NCI-H2196 treated with DMSO at 0.1 percent for 48 hours (cell line): ENCODE measurements around the gene DENND1A.
"Not testable (repeated sequence)": the region's sequence is repeated elsewhere in the genome, so short reads cannot be mapped to it uniquely, and the experiment has no call there.

ENCODE experiments used
- DNase-seq: peaks from one replicate; lab custom pipeline; 2025; ENCODE audit not compliant: unreplicated experiment; lab: John Stamatoyannopoulos, UW

Gene DENND1A

GRCh38 chr9:123742009-123742767 lies 187.7 kb downstream of the DENND1A start:
- DNase-seq, result no peak

GRCh38 chr9:123741214-123741613 lies 188.7 kb downstream of the DENND1A start:
- DNase-seq, result no peak

- no peak for DNase-seq
Observed at GRCh38 chr9:123739902-123740301, 190.0 kb downstream of the DENND1A start.

GRCh38 chr9:123739387-123739786 lies 190.5 kb downstream of the DENND1A start:
- DNase-seq, result no peak

DNA sequence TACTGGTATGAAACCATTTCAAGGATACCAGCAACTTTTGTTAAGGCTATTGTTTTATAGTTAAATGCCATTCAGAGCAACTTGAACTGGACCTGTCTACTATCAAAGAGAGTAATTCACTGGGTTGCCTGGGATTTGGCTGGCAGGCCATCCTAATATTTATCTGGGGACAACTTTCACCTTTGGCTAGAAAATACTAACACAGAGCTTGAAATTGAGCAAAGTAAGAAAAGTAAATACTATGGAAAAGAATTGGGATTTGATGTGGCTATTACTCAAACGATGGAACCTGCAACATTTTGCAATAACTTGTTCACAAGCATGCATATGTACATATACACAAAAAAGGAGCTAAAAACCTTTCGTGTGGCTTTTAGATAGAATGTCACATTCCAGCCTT lies 191.3 kb downstream of the DENND1A start:
- no peak for DNase-seq

DNA sequence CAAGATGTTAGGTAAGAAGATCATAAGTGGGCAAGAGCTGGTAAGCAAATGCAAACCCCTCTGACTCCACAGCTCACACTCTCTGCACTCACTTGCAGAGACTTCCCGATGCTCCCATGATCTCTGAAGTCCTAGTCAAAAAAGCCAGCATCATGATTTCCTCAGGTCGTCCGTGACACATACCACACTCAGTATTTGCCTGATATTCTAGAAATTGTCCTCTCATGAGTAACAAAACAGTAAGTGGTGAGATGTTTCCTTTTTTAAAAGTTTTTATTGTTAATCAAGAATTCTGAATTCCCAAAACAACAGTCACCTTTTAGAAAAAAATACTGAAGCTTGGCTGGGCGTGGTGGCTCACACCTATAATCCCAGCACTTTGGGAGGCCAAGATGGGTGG lies 194.6 kb downstream of the DENND1A start:
- DNase-seq, result no peak

DNA sequence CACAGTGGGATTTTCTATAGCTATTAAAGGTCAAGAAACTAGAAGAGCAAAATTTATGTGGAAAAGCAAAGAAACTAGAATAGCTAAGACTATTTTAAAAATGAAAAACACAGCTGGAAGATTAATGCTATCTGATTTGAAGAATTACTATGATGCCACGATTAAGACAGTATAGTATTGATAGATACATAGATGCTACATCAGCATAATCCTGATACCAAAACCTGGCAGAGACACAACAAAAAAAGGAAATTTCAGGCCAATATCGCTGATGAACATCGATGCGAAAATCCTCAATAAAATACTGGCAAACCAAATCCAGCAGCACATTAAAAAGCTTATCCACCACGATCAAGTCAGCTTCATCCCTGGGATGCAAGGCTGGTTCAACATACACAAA lies 201.4 kb downstream of the DENND1A start:
- not testable (repeated sequence) for DNase-seq

- DNase-seq, result no peak
Observed at GRCh38 chr9:123727332-123727731, 202.6 kb downstream of the DENND1A start.

- no peak for DNase-seq
Observed at GRCh38 chr9:123725389-123725788, 204.5 kb downstream of the DENND1A start.

- DNase-seq, result no peak
Observed at GRCh38 chr9:123724211-123724796, 205.6 kb downstream of the DENND1A start.

DNA sequence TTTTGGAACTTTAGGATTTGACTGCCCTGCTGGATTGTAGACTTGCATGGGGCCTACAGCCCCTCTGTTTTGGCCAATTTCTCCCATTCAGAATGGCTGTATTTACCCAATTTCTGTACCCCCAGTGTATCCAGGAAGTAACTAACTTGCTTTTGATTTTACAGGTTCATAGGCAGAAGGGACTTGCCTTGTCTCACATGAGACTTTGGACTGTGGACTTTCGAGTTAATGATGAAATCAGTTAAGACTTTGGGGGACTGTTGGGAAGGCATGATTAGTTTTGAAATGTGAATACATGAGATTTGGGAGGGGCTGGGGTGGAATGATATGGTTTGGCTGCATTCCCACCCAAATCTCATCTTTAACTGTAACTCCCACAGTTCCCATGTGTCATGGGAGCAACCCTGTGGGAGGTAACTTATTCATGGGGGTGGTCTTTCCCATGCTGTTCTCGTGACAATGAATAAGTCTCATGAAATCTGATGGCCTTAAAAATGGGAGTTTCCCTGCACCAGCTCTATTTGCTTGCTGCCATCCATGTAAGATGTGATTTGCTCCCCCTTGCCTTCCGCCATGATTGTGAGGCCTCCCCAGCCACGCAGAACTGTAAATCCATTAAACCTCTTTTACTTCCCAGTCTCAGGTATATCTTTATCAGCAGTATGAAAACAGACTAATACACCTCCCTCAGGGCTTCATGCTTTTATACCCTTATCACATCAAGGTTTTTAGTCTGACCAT lies 206.6 kb downstream of the DENND1A start:
- DNase-seq, result no peak

- DNase-seq, result no peak
Observed at GRCh38 chr9:123722378-123722777, 207.5 kb downstream of the DENND1A start.

GRCh38 chr9:123718188-123718587 lies 211.7 kb downstream of the DENND1A start:
- DNase-seq, result no peak

DNA sequence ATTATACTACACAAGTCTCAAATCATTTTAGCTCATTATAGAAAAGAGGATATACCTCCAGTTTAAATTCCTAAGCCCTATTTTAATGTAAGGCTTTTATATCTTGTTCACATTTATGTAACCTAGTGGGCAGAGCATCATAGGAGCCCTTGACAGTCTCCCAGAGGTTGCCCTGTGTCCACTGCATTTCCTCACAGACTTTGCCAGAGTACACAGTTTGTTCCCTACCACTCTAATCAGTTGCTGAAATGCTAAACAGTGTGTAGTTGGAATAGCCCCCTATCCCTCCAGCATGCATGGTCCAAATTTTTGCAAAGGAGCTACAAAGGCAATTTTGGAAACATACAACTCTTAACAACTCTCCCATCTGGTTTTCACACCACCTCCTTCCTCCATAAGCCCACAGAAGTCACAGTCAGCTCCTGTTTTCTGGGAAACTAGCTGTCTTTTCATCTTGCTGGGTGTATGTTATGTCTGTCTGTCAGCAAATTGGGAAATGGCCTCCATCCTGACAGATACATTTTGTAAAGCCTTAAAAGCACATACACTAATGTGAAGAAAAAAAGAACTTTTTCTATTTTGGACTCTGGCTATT lies 212.2 kb downstream of the DENND1A start:
- no peak for DNase-seq

DNA sequence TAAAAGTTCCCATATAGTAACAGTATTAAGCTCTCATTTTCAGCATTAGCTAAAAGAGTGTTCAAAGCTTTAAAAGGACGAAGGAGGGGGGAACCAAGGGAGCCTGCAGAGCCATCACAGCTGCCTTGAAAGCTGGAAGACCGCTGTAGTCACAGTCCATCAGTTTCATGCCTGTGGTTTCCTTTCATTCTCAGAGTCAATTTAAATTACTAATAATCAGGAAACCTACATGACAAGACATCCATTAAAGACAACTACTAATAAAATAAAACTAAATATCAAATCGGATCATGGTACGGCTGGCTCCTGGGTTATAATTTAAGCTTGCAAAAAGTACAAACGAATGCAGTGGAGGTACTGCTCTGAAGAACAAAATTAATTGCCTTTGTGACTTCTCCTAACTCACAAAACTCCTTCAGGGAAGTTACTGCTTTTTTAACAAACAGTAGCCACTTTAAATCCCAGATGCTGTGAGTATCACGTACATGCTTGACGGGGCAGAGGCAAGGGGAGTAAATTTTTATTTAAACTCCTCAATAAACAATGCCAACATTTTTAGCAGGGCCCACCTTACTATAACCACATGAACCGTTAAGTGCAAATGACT lies 213.5 kb downstream of the DENND1A start:
- DNase-seq, result no peak

DNA sequence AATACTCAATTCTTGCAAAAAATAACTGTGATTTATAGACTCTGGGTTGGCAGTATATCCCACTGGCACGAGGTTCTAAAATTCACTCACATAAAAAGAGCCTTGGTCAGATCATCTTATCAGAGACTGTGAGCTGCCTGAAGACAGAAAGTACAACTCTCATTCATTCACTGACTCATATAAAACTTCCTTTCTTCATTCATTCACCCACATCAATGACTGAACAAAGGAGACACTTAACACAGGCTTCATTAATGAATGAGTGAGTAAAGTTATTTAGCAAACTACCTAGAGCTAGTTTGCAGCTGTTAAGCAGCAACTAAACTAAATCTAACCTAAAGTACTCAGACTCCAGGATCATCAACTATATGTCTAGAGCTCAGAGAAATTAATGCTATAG lies 214.7 kb downstream of the DENND1A start:
- DNase-seq, result no peak

DNA sequence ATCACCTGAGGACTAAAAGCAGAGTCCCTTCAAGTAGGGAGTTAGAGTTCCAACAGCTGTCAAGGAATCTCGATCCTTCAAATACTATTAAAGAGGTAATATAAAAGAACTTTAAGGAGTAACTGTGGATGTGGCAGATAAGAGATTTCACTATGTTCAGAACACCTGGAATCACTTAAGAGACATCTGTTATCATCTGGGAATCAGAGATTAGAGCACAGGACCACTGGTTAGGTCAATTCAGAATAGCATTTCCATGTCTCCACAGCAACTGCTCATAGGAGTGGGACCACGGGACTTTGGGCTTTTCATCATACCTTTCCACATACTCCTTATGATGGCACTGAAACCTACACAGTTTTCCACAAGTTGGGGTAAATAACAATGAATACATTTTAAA lies 216.6 kb downstream of the DENND1A start:
- DNase-seq, result no peak

DNA sequence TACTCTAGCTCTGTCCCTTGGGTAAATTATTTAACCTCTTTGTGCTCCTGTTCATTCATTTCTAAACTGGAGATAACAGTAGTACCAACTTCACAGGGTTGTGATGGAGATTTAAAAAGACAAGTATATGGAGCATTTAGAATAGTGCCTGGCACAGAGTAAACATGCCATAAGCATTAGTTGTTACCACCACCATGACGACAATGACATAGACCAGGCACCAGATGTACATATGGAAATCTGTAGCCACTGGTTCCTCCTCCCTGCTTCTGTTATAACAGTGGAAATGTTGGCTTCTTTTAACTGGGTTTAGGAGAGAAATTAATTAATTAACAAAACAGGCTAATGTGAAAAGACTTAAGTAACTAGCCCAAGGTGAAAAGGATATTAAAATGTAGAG lies 217.5 kb downstream of the DENND1A start:
- no peak for DNase-seq

GRCh38 chr9:123710299-123710698 lies 219.6 kb downstream of the DENND1A start:
- DNase-seq, result no peak

- no peak for DNase-seq
Observed at GRCh38 chr9:123702483-123702882, 227.4 kb downstream of the DENND1A start.

- DNase-seq, result no peak
Observed at GRCh38 chr9:123697686-123698085, 232.2 kb downstream of the DENND1A start.
